ENCODE results near the gene MICU2. TPM values are rescaled to one million over a fixed set of nuclear protein-coding genes. Genes with fewer than 3 reads are reported as not detected.

The MICU2 gene
- total RNA-seq, 2 donors from 2014 or later = 53.7 to 73.6 TPM

- Histone ChIP-seq H3K4me3 (no peak overlapping the region), H3K27ac (no peak overlapping the region), H3K4me1 (no peaks in the 10 kb centered on the region), H3K27me3 (no peaks in the 10 kb centered on the region), H3K36me3 (no peaks in the 10 kb centered on the region), H3K9me3 (no peaks in the 10 kb centered on the region)
- no peak for DNase-seq (ENCODE audit: low spot score)
- no peak for TF ChIP-seq CTCF (IDR thresholded peaks at IDR 0.05)
Observed at GRCh38 chr13:21616205-21616866, 12.4 kb upstream of the MICU2 start.

GRCh38 chr13:21615427-21615826, 11.5 kb upstream of the MICU2 start:
- DNase-seq (ENCODE audit: low spot score) = no peak
- no peak for TF ChIP-seq CTCF (IDR thresholded peaks at IDR 0.05)
- no peak overlapping the region for H3K4me3 ChIP-seq

DNA sequence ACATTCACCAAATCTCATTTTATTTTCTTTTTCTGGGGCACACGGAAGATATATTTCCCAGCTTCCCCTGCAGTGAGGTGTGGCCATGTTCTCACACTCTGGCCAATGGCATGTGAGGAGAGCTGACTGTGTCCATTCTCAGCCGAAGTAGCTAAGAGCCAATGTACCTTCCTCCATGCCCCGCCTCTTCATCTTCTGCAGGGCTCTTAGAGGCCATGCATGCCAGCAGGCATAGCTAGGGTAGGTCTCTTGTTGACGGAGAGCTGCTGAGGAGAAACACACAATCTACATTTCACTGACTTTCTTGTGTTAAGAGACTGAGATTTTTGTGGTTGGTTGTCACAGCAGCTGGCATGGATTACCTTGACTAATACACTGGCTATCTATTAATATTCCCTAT, 9.8 kb upstream of the MICU2 start:
- no peak overlapping the region for H3K27ac ChIP-seq
- H3K4me3 ChIP-seq = no peak overlapping the region
- H3K36me3 ChIP-seq = no peaks in the 10 kb centered on the region
- DNase-seq (ENCODE audit: low spot score) = no peak
- no peaks in the 10 kb centered on the region for H3K9me3 ChIP-seq
- TF ChIP-seq CTCF (IDR thresholded peaks at IDR 0.05) = no peak
- no peaks in the 10 kb centered on the region for H3K27me3 ChIP-seq
- no peaks in the 10 kb centered on the region for H3K4me1 ChIP-seq

More at GRCh38 chr13:21615427-21615826, 11.5 kb upstream of the MICU2 start:
- Histone ChIP-seq H3K27me3 (no peaks in the 10 kb centered on the region), H3K9me3 (no peaks in the 10 kb centered on the region), H3K4me1 (no peaks in the 10 kb centered on the region), H3K36me3 (no peaks in the 10 kb centered on the region), H3K27ac (no peak overlapping the region)

GRCh38 chr13:21611385-21611784, 7.4 kb upstream of the MICU2 start:
- Histone ChIP-seq H3K4me1 (no peaks in the 10 kb centered on the region), H3K27ac (no peak overlapping the region), H3K27me3 (no peaks in the 10 kb centered on the region), H3K9me3 (no peaks in the 10 kb centered on the region), H3K4me3 (no peak overlapping the region), H3K36me3 (no peaks in the 10 kb centered on the region)
- no peak for DNase-seq (ENCODE audit: low spot score)
- TF ChIP-seq CTCF (IDR thresholded peaks at IDR 0.05) = no peak

DNA sequence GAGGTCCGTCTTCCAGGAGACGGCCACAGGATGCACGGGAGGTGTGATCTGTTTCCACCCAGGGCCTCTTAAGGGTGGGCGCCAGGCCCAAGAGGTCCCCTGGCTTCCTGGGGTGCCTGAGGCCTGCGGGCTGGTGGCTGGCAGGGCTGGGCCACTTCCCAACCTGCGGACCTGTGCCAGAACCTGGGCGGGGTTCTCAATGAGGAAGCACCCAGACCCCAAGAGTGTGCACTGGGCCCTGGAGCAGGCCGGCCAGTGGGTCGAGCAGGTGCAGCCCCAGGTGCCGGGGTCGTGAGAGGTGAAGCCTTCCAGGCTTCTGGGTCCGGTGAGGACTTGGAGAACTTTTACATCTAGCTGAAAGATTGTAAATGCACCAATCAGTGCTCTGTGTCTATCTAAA, 6.7 kb upstream of the MICU2 start:
- no peaks in the 10 kb centered on the region for H3K36me3 ChIP-seq
- DNase-seq (ENCODE audit: low spot score) = no peak
- no peak overlapping the region for H3K4me3 ChIP-seq
- no peaks in the 10 kb centered on the region for H3K4me1 ChIP-seq
- no peaks in the 10 kb centered on the region for H3K27me3 ChIP-seq
- TF ChIP-seq CTCF (IDR thresholded peaks at IDR 0.05) = no peak
- H3K27ac ChIP-seq = no peak overlapping the region
- H3K9me3 ChIP-seq = no peaks in the 10 kb centered on the region

GRCh38 chr13:21608961-21609360, 5.0 kb upstream of the MICU2 start:
- Histone ChIP-seq H3K27me3 (no peaks in the 10 kb centered on the region), H3K4me3 (no peak overlapping the region), H3K36me3 (no peaks in the 10 kb centered on the region), H3K27ac (no peak overlapping the region), H3K9me3 (no peaks in the 10 kb centered on the region), H3K4me1 (no peaks in the 10 kb centered on the region)
- DNase-seq (ENCODE audit: low spot score) = no peak
- no peak for TF ChIP-seq CTCF (IDR thresholded peaks at IDR 0.05)
